ENCODE results near the gene NLRC5. TPM values are rescaled to one million over a fixed set of nuclear protein-coding genes. Genes with fewer than 3 reads are reported as not detected.
A peak's percentile ranks its signal among the peaks of the same experiment; 100 is the strongest.

NLRC5 gene
- total RNA-seq, 6 experiments from 2014 or later: 18.2 to 26.2 (median 21.7) TPM

DNA sequence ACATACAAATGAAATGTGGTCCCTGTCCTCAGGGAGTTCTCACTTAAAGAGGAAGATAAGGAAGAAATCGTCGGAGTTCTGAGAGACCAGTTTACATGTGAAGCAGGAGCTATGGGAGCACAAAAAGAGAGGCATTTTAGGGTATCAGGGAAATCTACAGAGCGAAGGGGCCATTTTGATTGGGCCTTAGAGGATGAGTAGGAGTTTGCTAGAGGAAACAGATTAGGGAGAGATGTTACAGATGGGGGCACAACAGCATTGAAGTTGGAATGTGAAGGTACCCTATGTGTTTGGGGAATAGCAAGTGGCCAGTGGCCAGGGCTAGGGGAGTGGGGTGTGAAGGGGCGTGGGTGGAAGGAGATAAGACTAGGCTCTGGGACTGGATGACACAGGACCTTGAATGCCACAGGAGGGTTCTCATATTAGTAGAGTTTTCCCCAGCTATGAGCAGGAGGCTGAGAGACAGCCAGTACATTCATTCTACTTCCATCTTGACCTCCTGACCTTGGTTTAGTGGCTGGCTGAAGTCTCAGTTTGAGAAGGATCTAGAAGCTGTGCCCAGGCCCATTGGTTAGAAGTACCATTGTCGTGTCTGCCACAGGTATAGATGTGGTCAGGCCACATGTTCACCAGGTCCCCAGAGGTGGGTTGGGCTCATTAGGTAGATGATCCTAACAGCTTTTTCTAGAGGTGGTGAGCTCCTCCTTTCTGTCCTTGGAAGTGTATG lies 137.8 kb downstream of the NLRC5 start:
- Mint-ChIP-seq H3K9me3 (no peaks in the 10 kb centered on the region), H3K4me3 (no peak overlapping the region), H3K36me3 (ENCODE audit: low read depth) (no peaks in the 10 kb centered on the region), H3K27me3 (ENCODE audit: insufficient read depth) (no peaks in the 10 kb centered on the region; the same call in none of the 2 replicates), H3K4me1 (ENCODE audit: low read depth) (peaks cover 6% of the 10 kb centered on the region; the same call in 1 of the 2 replicates), H3K27ac (no peak overlapping the region)
- peak; percentile 15 for DNase-seq
- no peak for TF ChIP-seq CTCF (IDR thresholded peaks at IDR 0.05)

GRCh38 chr16:57127836-57128235 lies 138.5 kb downstream of the NLRC5 start:
- H3K27ac Mint-ChIP-seq: no peak overlapping the region
- H3K4me1 Mint-ChIP-seq (ENCODE audit: low read depth): peaks cover 6% of the 10 kb centered on the region; the same call in 1 of the 2 replicates
- DNase-seq: no peak
- no peaks in the 10 kb centered on the region for H3K36me3 Mint-ChIP-seq (ENCODE audit: low read depth)
- H3K9me3 Mint-ChIP-seq: no peaks in the 10 kb centered on the region
- no peak overlapping the region for H3K4me3 Mint-ChIP-seq
- TF ChIP-seq CTCF (IDR thresholded peaks at IDR 0.05): no peak
- no peaks in the 10 kb centered on the region; the same call in none of the 2 replicates for H3K27me3 Mint-ChIP-seq (ENCODE audit: insufficient read depth)

- no peaks in the 10 kb centered on the region for H3K36me3 Mint-ChIP-seq (ENCODE audit: low read depth)
- H3K27ac Mint-ChIP-seq: no peak overlapping the region
- TF ChIP-seq CTCF (IDR thresholded peaks at IDR 0.05): no peak
- no peaks in the 10 kb centered on the region for H3K9me3 Mint-ChIP-seq
- H3K4me1 Mint-ChIP-seq (ENCODE audit: low read depth): peaks cover 6% of the 10 kb centered on the region; the same call in 1 of the 2 replicates
- DNase-seq: no peak
- H3K4me3 Mint-ChIP-seq: no peak overlapping the region
- no peaks in the 10 kb centered on the region; the same call in none of the 2 replicates for H3K27me3 Mint-ChIP-seq (ENCODE audit: insufficient read depth)
Observed at GRCh38 chr16:57128771-57129389, 139.5 kb downstream of the NLRC5 start.

- H3K27me3 Mint-ChIP-seq (ENCODE audit: insufficient read depth): no peaks in the 10 kb centered on the region; the same call in none of the 2 replicates
- no peaks in the 10 kb centered on the region for H3K36me3 Mint-ChIP-seq (ENCODE audit: low read depth)
- H3K9me3 Mint-ChIP-seq: no peaks in the 10 kb centered on the region
- DNase-seq: no peak
- TF ChIP-seq CTCF (IDR thresholded peaks at IDR 0.05): no peak
- no peak overlapping the region for H3K4me3 Mint-ChIP-seq
- H3K27ac Mint-ChIP-seq: no peak overlapping the region
- H3K4me1 Mint-ChIP-seq (ENCODE audit: low read depth): peaks cover 6% of the 10 kb centered on the region; the same call in 1 of the 2 replicates
Observed at GRCh38 chr16:57130950-57131321, 141.6 kb downstream of the NLRC5 start.

- Mint-ChIP-seq H3K4me1 (ENCODE audit: low read depth) (peaks cover 6% of the 10 kb centered on the region; the same call in 1 of the 2 replicates), H3K27ac (no peak overlapping the region), H3K27me3 (ENCODE audit: insufficient read depth) (no peaks in the 10 kb centered on the region; the same call in 1 of the 2 replicates), H3K4me3 (no peak overlapping the region), H3K9me3 (no peaks in the 10 kb centered on the region), H3K36me3 (ENCODE audit: low read depth) (no peaks in the 10 kb centered on the region)
- no peak for DNase-seq
- no peak for TF ChIP-seq CTCF (IDR thresholded peaks at IDR 0.05)
Observed at GRCh38 chr16:57131351-57131970, 142.1 kb downstream of the NLRC5 start.

All from HFFc6 (cell line).